H1 (cell line): ENCODE results near the gene SPEF1. TPM values are rescaled to one million over a fixed set of nuclear protein-coding genes. Genes with fewer than 3 reads are reported as not detected.

ENCODE experiments used
- BACH1 ChIP-seq: IDR thresholded peaks from 2 replicates; pipeline ENCODE4 v1.6.1; 2012; ENCODE audit warnings: low read length, improper control_type of control experiment
- CBX5 ChIP-seq: fragments of 300-800, 300-1000 bp; sonication (generic); IDR thresholded peaks from 2 replicates; pipeline ENCODE4 v1.7.1; 2016; ENCODE audit warnings: antibody characterized with exemption, low read length, low read depth
- CHD1 ChIP-seq: IDR thresholded peaks from 2 replicates; pipeline ENCODE4 v1.6.1; 2012; ENCODE audit warnings: low read depth, low read length, improper control_type of control experiment
- CREB1 ChIP-seq: IDR thresholded peaks from 2 replicates; pipeline ENCODE4 v1.6.1; 2012; ENCODE audit warnings: inconsistent platforms
- CTCF ChIP-seq, 3 experiments: IDR thresholded peaks; 1 replicate in 2 of 3; 2 replicates in 1 of 3; pipeline versions ENCODE4 v1.5.1 to v1.6.1; 2011; ENCODE audit warnings: low read length in 3 of 3, mild to moderate bottlenecking in 3 of 3, inconsistent platforms in 2 of 3, low read depth in 1 of 3, moderate library complexity in 1 of 3; ENCODE audit not compliant: insufficient read depth in 1 of 3; ENCODE audit errors: control extremely low read depth in 1 of 3
- FOSL1 ChIP-seq: IDR thresholded peaks from 2 replicates; pipeline ENCODE4 v1.6.1; 2011; ENCODE audit warnings: mild to moderate bottlenecking, low read depth, low read length, moderate library complexity; ENCODE audit not compliant: insufficient read depth
- SUZ12 ChIP-seq: fragments of 200-600 bp; sonication (generic); IDR thresholded peaks from 2 replicates; pipeline ENCODE4 v1.6.1; 2012; ENCODE audit warnings: mild to moderate bottlenecking, inconsistent platforms, low read length, moderate library complexity, mixed read lengths
- TAF1 ChIP-seq: IDR thresholded peaks from 2 replicates; pipeline ENCODE4 v1.6.1; 2011; ENCODE audit warnings: mild to moderate bottlenecking, low read depth, low read length
- ZNF274 ChIP-seq: IDR thresholded peaks from 2 replicates; pipeline ENCODE4 v1.7.0; 2012; ENCODE audit warnings: low read length, borderline replicate concordance; ENCODE audit errors: extremely low read depth
- polyA plus RNA-seq, 7 experiments: library from polyadenylated mRNA; depleted of rRNA in 3 of 7; stranded (reverse) in 5 of 7; unstranded in 2 of 7; fragments of >200 nt in 5 of 7; fragments of 200-250 nt in 2 of 7; gene quantifications; 1 replicate in 5 of 7; 2 replicates in 1 of 7; 4 replicates in 1 of 7; pipeline versions ENCODE4 v1.2.1 to v1.2.3, GENCODE V29; 2011 to 2013; ENCODE audit warnings: missing spikeins in 2 of 7, mixed read lengths in 2 of 7
- total RNA-seq: library from RNA; stranded (reverse); fragmentation: NEBNext Ultra II Directional; extraction: Animal tissue kit (Norgen Biotek cat#: 25700); gene quantifications from 2 replicates; pipeline ENCODE4 v1.2.1, GENCODE V29; 2021

Gene SPEF1
- total and polyA plus RNA-seq, 2 of the 8 experiments (the other 6 are each of a cell fraction or from before 2014, with no cell fraction given), result 0.51 to 0.71 TPM

DNA sequence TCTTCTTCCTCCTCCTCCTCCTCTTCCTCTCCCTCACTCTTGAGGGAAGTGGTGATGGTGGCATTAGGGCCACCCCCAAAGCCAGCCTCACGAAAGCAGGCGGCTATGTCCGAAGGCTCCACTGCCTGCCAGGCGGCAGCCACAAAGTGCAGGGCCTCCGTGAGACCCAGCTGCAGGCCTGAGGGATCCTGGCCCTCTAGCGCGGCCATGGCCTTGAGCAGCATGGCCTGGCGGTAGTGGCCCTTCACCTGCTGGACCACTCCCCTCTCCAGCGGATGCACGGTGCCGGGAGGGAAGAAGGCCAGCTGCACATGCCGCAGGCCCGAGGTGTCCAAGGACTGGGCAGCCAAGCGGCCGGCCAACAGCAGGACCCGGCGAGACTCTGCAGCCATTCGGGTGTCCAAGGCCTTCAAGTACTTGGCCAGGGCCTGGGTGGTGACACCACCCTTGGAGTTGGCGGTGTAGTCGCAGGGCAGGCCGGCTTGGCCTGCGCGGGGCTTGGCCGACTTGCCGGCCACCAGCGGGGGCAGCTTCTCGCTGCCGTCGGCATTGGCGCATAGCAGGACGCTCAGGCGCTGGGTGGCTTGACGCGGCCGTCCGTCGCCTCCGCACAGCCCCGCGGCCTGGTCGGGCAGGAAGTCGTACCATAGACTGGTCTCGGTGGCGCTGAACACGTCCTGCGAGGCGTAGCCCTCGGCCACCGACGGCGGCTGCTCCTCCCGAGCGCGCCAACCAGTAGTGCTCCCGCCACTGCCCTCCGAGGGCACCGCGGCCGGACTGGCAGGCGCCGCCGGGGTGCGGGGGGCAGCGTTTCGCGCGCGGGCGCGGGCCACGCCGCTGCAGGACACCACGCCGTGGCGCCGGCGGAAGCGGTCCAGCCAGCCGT, 4.2 kb upstream of the SPEF1 start (continued):
- TF ChIP-seq CBX5 (no peak), SUZ12 (no peak), ZNF274 (no peak), CTCF (IDR thresholded peaks at IDR 0.05; ENCODE audit: control extremely low read depth in 1 of 3, insufficient read depth in 1 of 3, low read depth in 1 of 3, low read length in 3 of 3) (peak in 1 of 3 experiments; percentile 16; a peak in 1 of 4 replicates), CHD1 (no peak), CREB1 (no peak), BACH1 (no peak), TAF1 (peak; percentile 1; the same call in 1 of the 2 replicates), FOSL1 (no peak)
